Stimulated activated CD8-positive, alpha-beta memory T cell treated with anti-CD3 and anti-CD28 coated beads, Interleukin-4, amount 100 ng/mL, for 4 hours (primary cell): Measurements from ENCODE around the gene GABRB3.
"Not testable (repeated sequence)": the region's sequence is repeated elsewhere in the genome, so short reads cannot be mapped to it uniquely, and the experiment has no call there.

Experiments used
- DNase-seq, 2 donors: peaks; one replicate each; pipeline ENCODE4 v3.0.0-alpha.2; 2020; ENCODE audit warnings: low read depth in 2 of 2, low spot score in 1 of 2

The GABRB3 gene

GRCh38 chr15:26736502-26737248, 36.2 kb downstream of the GABRB3 start:
- DNase-seq = no peak

GRCh38 chr15:26731965-26732364, 40.9 kb downstream of the GABRB3 start:
- DNase-seq = no peak

- no peak for DNase-seq
Measured at GRCh38 chr15:26729581-26729980, 43.3 kb downstream of the GABRB3 start.

- no peak for DNase-seq
Measured at GRCh38 chr15:26729030-26729429, 43.8 kb downstream of the GABRB3 start.

GRCh38 chr15:26724381-26725150, 48.3 kb downstream of the GABRB3 start:
- DNase-seq = no peak

- no peak for DNase-seq
Measured at GRCh38 chr15:26722621-26723160, 50.2 kb downstream of the GABRB3 start.

- no peak for DNase-seq
Measured at GRCh38 chr15:26721232-26721967, 51.5 kb downstream of the GABRB3 start.

- DNase-seq = no peak
Measured at GRCh38 chr15:26720546-26720945, 52.3 kb downstream of the GABRB3 start.

- DNase-seq = not testable (repeated sequence)
Measured at GRCh38 chr15:26719866-26720265, 53.0 kb downstream of the GABRB3 start.

GRCh38 chr15:26716069-26716468, 56.8 kb downstream of the GABRB3 start:
- no peak for DNase-seq

GRCh38 chr15:26713498-26713897, 59.4 kb downstream of the GABRB3 start:
- DNase-seq = no peak

GRCh38 chr15:26712335-26712734, 60.5 kb downstream of the GABRB3 start:
- DNase-seq = no peak

- DNase-seq = no peak
Measured at GRCh38 chr15:26711445-26711844, 61.4 kb downstream of the GABRB3 start.

GRCh38 chr15:26702381-26702780, 70.5 kb downstream of the GABRB3 start:
- no peak for DNase-seq

GRCh38 chr15:26698555-26698954, 74.3 kb downstream of the GABRB3 start:
- no peak for DNase-seq

- DNase-seq = no peak
Measured at GRCh38 chr15:26697913-26698312, 75.0 kb downstream of the GABRB3 start.

GRCh38 chr15:26691249-26691648, 81.6 kb downstream of the GABRB3 start:
- no peak for DNase-seq

- DNase-seq = no peak
Measured at GRCh38 chr15:26690778-26691177, 82.1 kb downstream of the GABRB3 start.

GRCh38 chr15:26689462-26689861, 83.4 kb downstream of the GABRB3 start:
- DNase-seq = no peak

- no peak for DNase-seq
Measured at GRCh38 chr15:26686547-26687187, 86.2 kb downstream of the GABRB3 start.

GRCh38 chr15:26682598-26683164, 90.2 kb downstream of the GABRB3 start:
- DNase-seq = no peak
